ENCODE measurements around the gene DTYMK.

DTYMK gene

DNA sequence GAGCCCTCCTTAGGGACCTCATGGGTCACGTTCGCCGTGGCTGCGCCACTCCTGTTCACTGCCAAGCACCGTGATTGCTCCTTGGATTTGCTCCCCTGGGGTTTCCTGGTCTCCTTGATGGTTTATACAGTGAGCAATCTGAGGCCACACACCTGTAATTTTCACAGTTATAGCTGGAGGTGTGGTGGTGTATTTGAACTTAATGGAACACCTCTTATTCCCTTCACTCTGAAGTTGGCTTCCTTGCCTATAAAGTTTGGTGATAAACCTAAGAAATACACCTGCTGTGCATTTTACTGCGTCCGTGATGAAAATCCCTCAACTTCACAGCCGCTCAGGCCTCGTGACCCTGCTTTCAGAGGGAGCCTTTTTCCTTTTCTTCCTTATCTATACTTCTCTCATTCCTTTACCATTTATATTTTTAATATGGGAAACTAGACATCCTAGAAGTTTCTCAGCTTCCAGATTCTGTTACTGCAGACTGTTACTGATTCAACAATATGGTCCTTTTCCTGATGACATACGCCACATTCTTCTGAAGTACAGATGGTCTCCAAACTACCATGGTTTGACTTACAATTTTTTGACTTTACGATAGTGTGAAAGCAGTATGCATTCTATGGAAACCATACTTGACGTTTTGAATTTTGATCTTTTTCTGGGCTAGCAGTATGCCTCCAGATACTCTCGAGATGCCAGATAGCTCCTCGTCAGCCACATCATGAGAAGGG is 40.5 kb downstream of the DTYMK start:
- no peak for DNase-seq

DNA sequence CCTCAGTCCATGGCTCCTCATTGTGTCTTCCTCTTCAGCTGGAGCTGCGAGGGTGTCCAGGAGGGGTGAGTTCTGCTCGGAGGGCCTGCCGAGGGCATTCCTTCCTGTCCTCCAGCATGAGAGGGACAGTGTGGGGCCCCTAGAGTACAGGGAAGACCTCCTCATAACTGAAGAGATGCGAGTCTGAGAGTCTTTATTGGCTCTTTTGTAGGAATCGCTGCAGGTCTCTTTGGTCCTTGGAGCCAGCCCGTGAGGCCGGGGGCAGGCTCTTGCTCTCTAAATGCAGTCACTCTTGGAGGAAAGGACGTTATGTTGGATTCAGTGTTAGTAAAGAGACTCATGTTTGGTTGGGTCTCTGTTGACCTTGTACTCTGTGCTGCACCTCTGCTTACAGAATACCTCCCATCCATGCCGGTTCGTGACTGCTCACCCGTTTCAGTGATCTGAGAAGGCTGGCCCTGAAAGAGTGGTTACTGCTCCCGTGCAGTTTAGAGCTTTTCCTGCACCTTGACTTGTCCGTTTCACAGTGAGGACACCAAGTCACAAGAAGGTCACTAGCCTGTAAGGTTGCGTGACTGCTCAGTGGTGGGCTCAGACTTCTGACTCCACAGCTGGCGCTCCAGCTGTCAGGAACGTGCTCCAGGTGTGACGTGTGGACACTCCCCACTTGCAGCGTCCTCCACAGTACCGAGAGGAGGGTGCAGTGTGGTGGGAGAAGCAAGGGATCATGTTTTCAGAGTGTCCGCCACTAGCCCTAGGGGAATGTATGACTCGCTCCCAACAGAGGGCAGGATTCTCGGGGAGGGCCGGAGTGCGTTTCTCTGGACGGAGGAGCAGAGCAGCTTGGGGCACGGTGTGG is 41.3 kb downstream of the DTYMK start:
- no peak for DNase-seq

DNA sequence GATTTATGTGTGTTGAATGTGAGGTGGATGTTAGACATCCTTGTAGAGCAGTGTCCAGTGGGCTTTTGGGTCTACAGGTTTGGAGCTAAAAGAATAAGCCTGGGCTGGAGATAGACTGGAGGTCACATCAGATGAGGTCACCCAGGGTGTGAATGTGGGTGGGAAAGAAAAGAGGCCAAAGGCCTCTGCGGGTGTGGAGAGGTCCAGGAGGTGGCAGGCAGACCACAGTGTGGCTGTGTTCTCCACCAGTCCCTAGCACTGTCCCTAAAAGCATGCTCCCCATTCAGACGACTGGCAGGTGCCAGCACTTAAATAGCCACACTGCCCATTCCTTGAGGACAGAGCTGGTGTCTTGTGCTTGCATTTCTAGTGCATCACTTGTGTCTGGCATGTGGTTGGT is 45.0 kb downstream of the DTYMK start:
- DNase-seq, result no peak

DNA sequence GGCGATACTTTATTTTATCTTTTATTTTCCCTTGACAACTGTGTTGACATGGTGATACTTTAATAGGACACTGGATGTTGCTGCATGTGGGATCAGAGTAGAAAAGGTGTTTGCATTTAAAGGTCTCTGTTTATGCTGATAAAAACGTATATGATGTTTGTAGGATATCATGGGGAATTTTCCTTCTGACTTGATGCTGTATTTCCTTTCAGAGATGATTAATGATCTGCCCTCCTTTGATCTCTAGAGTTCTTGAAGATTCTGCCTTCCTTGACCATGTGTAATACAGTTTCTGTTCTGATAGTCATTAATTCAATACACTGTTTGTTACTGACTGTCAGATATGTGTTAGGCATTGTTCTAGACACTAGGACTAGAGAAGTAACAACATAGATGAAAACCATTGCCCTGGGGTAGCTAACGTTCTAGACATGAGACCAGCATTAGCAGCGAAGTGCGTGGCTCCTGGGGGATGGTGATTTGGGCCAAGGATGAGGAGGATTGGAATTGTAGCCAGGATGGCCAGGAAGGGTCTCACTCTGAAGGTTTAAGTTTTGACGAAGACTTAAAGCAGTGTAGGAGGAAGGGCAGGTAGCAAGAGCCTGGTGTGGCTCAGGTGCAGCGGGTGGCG is 46.3 kb downstream of the DTYMK start:
- no peak for DNase-seq

DNA sequence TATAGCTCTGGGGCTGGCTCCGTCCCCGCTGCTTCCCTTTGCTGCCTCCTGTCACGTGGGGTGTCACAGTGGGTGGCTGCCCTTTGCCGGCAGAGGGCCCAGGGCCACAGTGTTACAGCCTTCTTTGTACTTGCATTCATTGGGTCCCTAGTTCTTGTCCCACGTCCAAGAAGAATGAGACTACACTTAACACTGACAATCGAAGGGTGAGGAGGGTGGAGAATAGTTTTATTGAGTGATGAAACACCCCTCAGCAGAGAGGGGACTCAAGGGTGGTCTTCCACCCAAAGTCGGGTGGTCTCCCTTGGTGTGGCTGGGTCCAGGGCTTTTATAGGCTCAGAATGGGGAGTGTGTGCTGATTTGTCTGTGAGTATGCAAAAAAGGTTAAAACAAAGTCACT is 47.2 kb downstream of the DTYMK start:
- no peak for DNase-seq

DNA sequence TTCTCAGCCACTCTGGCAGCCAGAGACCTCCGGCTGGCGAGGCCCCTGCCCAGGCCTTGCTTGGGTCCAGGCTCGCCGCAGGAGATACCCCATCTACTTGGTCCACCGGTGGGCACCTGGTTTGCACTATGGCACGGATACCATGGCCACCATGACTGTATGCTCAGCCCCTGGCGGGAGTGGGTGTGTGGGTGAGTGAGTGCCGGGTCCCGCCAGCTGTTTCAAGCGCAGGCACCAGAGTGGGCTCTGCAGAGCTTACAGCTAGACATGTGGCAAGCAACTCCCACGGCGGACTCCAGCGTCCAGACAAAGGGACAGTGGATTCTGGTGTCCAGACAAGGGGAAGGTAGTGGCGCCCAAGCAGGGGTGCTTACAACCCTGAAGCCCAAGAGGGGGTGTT is 47.7 kb downstream of the DTYMK start:
- no peak for DNase-seq

DNA sequence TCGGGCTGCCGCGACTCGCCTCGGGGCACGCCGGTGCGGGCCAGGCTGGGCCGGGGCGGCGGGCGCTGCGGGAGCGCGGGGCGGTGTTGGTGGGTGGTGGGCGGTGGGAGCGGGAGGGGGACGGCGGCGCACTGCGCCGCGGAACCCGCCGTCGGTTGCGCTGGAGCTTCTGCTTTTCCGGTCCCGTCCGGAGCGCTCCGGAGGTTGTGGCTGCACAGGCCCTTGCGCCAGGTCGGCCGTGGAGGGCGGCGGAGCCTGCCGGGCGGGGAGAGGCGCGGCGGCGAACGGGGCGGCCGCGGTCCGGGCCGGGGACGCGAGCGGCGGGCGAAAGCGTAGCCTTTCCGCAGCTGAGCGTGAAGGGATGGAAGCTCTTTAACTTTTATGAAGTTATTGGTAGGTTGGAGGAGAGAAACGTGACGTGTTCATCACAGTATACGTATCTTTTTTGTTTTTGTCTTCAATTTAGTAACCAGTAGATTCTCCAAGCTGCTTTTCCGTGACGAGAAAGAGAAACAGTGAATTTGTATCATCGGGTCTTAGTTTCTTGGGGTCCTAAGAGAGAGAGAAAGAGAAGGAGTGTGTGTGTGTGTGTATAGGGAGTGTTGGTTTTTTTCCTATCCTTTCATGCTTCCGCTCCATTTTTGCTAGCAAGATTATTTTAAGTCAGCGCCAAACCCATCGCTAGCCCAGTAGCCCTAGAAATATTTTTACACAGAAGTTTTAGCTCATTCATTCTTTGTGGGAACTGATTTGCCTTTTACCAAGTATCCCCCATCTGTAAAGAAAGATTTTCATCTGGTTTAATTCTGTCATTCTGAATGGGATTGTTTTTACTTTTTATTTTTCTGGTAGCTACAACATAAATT is 48.6 kb downstream of the DTYMK start:
- DNase-seq, result peak; percentile 52

DNA sequence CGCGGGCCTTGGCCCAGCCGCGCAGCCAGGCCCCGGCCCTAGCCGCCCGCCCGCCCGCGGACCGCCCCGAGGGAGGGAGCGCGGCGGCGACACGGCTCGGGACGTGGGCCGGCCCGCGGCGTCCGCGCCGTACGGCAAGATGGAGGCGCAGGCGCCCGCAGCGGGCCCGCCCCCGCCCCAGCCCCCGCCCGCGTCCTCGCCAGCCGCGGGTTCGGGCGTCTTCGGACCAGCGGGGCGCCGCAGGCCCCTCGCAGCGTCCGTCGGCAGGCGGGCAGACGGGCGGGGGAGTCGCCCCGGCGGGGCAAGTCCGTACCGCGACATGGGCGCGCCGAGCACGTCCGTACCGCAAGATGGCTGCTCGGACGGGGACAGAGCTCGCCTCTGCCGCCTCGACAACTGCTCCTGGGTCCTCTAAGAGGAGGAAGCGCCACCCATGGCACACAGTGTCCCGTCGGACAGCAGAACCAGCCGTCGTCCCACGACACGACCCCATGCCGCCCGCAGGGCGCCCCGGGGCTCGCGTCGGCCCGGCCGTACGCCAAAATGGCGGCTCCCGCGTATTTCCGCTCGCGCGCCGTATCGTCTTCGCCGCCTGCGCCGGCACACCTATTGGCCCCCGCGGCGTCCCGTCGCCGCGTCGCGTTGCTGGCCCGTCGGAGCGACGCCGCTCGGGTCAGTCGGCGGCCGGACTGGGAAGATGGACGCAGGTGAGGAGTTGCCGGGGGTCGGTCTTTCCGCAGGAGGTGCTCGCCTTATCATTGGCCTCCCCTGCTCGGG is 49.4 kb downstream of the DTYMK start, which contains the start of the genes ATG4B and THAP4:
TSS of gene ATG4B (plus strand) at position 676 of the 777 bp plus-strand sequence. CDS start at position 698, 22 bp downstream.
TSS of gene THAP4 (minus strand) at position 141 of the 777 bp plus-strand sequence. CDS start 141 bp downstream, outside the sequence.
- DNase-seq, result peak; percentile 74

DNA sequence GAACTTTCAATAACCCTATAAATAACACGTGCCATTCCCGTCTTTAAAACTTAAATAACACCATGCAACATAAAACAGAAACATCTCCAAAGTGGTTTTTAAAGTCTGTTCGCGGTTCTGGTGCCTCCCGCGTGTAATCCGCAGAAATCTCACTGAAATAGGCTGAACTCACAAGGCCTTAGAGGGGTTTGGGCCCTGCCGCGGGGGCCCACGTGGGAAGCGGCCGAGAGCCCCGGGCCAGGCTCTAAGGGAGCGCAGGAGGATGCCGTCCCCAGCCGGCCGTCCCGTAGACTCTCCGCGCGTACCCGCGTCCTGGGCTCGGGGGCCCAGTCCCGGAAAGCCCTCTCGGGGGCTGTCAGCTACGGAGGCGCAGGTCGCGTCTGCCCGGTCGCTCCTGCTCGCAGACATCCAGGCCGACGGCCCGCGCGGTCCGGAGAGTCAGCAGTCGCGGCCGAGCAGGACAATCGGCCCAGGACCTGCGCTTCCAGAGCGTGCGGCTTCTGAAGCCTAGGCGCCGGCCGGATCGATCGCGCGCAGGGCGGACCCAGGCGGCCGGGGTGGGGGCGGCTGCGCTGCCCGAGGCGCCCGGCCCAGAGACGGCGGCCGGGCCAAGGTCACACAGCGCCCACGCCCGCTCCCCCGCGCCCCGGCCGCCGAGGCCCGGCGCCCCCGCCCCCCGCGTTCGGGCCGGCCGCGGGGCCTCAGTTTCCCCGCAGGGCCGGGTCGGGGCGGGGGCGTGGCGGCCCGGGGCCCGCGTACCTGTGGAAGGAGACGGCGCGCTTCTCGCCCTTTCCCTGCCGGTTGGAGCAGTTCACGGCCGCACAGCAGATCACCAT is 50.2 kb downstream of the DTYMK start:
- DNase-seq, result peak; percentile 19

DNA sequence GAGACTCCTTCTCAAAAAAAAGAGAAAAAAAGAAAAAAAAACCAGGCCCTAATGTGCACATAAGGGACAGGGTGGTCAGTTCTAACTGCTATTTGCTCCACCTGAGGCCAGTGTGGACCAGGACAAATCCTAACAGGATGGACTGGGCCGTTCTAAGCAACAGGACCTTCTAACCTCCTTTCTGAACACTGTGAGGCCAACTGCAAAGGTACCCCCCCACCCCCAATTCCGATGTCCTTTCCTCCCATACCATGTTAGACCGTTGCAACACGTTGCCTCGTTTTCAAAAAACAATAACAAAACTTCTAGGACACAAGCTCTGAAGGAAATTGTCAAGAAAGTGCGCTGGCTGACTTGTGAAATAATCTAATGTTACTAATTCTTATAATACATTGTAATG is 50.9 kb downstream of the DTYMK start:
- no peak for DNase-seq

DNA sequence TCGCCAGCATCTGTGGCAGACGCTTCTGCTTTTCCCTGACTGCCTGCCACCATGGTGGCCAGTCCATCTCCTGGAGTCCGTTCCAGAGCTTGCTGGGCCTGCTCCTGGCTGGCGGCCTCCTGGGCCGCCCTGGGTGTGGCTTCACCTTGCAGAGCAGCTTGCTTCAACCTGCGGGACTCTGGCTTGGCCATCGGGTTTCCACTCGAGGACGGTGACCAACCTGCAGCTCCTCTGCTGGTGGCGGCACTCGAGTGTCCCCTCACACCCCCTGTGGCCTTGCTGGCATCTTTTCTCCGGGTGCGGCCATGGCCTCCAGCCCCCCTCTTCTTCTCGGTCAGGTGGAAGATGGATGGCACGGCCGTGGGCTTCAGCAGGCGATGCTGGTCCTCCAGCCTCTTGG is 53.1 kb downstream of the DTYMK start:
- no peak for DNase-seq

DNA sequence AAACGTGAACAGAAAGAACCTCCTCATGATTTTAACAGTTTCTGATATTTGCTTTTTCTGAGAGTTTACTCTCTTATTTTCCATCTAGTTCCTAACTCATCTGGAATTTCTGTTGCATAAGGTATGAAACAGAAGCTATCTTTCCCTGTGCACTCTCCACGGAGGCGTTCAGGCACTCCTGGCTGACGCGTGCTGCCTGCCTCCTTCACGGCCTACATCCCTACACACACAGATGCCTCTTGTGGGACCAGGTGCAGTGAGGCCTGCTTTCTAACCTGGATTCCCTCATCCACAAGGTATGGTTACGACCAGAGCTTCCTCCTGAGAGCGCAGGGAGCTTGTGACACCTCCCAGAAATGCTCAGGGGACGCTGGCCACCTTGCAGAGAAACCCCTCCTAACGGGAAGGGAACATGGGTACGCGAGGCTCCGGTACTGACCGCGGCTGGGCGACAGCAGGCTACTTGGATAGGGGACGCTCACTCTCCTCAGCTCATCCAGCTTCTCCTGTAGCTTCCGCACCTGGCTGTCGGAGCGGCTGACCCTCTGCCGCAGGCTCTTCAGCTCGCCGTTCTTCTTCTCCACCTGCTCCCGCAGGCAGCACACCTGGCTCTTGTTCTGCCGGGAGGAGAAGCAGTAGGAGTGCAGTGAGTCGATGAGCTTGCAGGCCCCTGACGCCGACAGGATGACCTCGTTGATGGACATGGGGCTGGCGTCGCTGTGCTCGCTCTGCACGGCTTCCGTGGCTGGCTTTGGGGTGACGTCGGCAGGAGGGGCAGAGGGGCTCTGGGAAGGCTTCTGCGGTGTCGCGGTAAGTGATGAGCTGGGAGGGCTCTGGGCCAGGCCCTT is 53.9 kb downstream of the DTYMK start:
- no peak for DNase-seq

DNA sequence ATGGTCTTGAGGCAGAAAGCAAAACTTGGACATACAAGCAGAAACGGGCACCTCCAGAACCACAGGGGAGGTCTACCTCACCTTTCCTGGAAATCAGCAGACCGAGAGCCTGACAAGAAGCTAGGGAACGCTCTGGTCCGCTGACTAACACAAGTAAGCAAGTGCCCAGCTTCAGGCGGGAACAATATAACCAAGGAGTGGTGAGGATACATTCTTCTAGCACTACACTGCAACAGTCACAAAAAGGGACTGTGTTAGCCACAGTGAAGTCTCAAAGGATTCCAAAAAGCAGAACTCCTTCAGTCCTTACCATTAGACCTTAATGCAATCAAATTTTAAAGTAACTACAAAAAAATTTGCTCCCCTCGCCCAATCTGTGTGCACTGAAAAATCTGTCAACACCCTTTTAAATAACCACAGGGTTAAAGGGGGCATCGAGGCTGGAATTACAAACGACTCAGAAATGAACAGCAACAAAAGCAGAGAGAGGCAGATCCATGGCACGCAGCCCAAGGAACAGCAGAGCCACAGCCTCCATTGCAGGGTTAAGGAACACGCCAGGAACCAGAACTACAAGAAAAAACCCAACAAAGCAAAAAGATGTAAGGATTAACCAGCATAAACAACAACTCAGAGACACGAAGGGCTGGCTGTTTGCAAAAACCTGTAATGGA is 56.7 kb downstream of the DTYMK start:
- DNase-seq, result no peak

DNA sequence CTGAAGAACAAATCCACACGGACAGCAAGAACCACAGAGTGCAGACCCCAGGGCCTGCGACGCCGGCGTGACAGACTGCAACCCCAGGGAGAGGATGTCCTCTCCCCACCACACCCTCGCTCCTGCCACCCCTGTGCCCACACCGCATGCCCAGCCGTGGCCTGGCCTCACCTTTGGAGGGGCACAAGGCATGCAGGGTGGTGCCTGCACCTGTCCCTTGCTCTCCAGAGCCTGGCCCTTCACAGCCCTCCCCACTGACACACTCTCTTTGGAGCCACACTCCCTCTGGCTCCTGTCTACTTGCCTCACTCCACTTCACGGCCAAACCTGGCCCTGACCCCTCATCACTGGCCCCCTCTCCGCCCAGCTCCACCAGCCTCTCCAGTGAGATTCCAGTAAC is 58.9 kb downstream of the DTYMK start:
- DNase-seq, result no peak
